SU-DHL-6 (cell line): ENCODE data around the gene COPZ1.

Experiments
- EZH2phosphoT487 ChIP-seq: fragments of 200-600 bp; sonication (generic), shearing (Covaris generic); conservative IDR thresholded peaks from 2 replicates; pipeline ENCODE4 v1.6.1; 2018; ENCODE audit warnings: mild to moderate bottlenecking, antibody characterized with exemption, low read length, moderate library complexity, mixed read lengths
- TF ChIP-seq, protein P1 (sequence below): fragments of 200-600 bp; sonication (generic); IDR thresholded peaks from one replicate; pipeline ENCODE4 v1.5.1; 2017; ENCODE audit warnings: antibody characterized with exemption, mild to moderate bottlenecking, low read length, moderate library complexity; ENCODE audit not compliant: insufficient read depth, poor library complexity, severe bottlenecking

DNA sequence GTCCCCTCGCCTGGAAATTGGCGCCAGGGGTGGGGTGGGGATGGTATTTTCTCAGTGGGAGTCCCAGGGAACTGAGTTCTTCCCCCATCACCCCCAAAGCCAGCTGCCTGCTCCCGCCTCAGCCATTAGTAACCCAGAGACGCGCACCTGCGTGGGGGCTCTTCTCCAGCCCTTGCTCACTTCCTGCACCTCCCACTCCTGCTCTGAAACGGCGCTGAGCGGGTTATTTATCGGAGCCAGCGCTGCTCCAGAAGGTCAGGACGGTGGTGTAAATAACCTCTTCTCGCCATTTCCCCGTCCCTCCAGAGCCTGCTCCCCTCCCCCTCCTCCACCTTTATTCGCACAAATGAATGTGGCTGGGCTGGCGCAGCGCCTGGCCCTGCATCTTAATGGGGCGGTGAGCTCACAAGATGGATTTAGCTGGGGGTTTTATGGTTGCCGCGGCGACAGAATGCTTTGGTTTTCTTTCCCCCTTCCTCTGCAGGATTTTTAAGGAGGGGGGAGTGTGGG lies 27.1 kb downstream of the COPZ1 start:
- TF ChIP-seq, protein P1, sequence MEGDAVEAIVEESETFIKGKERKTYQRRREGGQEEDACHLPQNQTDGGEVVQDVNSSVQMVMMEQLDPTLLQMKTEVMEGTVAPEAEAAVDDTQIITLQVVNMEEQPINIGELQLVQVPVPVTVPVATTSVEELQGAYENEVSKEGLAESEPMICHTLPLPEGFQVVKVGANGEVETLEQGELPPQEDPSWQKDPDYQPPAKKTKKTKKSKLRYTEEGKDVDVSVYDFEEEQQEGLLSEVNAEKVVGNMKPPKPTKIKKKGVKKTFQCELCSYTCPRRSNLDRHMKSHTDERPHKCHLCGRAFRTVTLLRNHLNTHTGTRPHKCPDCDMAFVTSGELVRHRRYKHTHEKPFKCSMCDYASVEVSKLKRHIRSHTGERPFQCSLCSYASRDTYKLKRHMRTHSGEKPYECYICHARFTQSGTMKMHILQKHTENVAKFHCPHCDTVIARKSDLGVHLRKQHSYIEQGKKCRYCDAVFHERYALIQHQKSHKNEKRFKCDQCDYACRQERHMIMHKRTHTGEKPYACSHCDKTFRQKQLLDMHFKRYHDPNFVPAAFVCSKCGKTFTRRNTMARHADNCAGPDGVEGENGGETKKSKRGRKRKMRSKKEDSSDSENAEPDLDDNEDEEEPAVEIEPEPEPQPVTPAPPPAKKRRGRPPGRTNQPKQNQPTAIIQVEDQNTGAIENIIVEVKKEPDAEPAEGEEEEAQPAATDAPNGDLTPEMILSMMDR, result no peak
- no peak for TF ChIP-seq EZH2phosphoT487
